AG08395 (cell line): ENCODE results near the gene CNOT6L.
"Not testable (repeated sequence)": the region's sequence is repeated elsewhere in the genome, so short reads cannot be mapped to it uniquely, and the experiment has no call there.

Experiments used
- DNase-seq: peaks from one replicate; pipeline ENCODE4 v3.0.0; 2012; ENCODE audit warnings: mixed read lengths, low spot score

The CNOT6L gene

GRCh38 chr4:77818602-77819403 lies at the start of gene CNOT6L:
Gene CNOT6L (minus strand): TSS chr4:77819368. CDS start chr4:77819308, 60 bp downstream.
- DNase-seq: peak; percentile 53

- no peak for DNase-seq
Measured at GRCh38 chr4:77865259-77865658, 46.1 kb upstream of the CNOT6L start.

- not testable (repeated sequence) for DNase-seq
Measured at GRCh38 chr4:77863341-77863740, 44.2 kb upstream of the CNOT6L start.

GRCh38 chr4:77862478-77863216 lies 43.5 kb upstream of the CNOT6L start, which contains the start of gene MRPL1:
Gene MRPL1 (plus strand): TSS chr4:77862830. CDS start chr4:77862849, 19 bp downstream.
- DNase-seq: peak; percentile 94

- no peak for DNase-seq
Measured at GRCh38 chr4:77861495-77861894, 42.3 kb upstream of the CNOT6L start.

- DNase-seq: no peak
Measured at GRCh38 chr4:77859256-77859655, 40.1 kb upstream of the CNOT6L start.

GRCh38 chr4:77856152-77856551 lies 37.0 kb upstream of the CNOT6L start:
- no peak for DNase-seq

GRCh38 chr4:77854431-77855111 lies 35.4 kb upstream of the CNOT6L start:
- no peak for DNase-seq

- no peak for DNase-seq
Measured at GRCh38 chr4:77852892-77853495, 33.8 kb upstream of the CNOT6L start.

GRCh38 chr4:77849278-77849965 lies 30.3 kb upstream of the CNOT6L start:
- no peak for DNase-seq

- no peak for DNase-seq
Measured at GRCh38 chr4:77848508-77848907, 29.3 kb upstream of the CNOT6L start.

GRCh38 chr4:77845929-77846328 lies 26.8 kb upstream of the CNOT6L start:
- no peak for DNase-seq

GRCh38 chr4:77845400-77845799 lies 26.2 kb upstream of the CNOT6L start:
- DNase-seq: no peak

GRCh38 chr4:77844363-77844762 lies 25.2 kb upstream of the CNOT6L start:
- DNase-seq: no peak

- DNase-seq: no peak
Measured at GRCh38 chr4:77843628-77844027, 24.5 kb upstream of the CNOT6L start.

- no peak for DNase-seq
Measured at GRCh38 chr4:77834403-77834802, 15.2 kb upstream of the CNOT6L start.

GRCh38 chr4:77833126-77833724 lies 14.1 kb upstream of the CNOT6L start:
- DNase-seq: no peak

GRCh38 chr4:77827343-77827742 lies 8.2 kb upstream of the CNOT6L start:
- no peak for DNase-seq

GRCh38 chr4:77826275-77826674 lies 7.1 kb upstream of the CNOT6L start:
- no peak for DNase-seq

GRCh38 chr4:77821775-77822174 lies 2.6 kb upstream of the CNOT6L start:
- no peak for DNase-seq
